Peyer's patch (tissue), 4 donors: ENCODE measurements around the gene SPIN3.

Experiments used
- CTCF ChIP-seq, 6 experiments: fragments of 450-650 bp in 4 of 6; fragments of 200-600 bp in 2 of 6; sonication (generic) in 1 of 6; IDR thresholded peaks; one replicate each; pipeline ENCODE4 v1.5.1; 2017 to 2019; ENCODE audit warnings: antibody characterized with exemption in 6 of 6, mild to moderate bottlenecking in 3 of 6, moderate library complexity in 1 of 6
- POLR2A ChIP-seq, 2 donors: fragments of 450-650 bp; IDR thresholded peaks; one replicate each; pipeline ENCODE4 v1.5.1; 2017; ENCODE audit warnings: antibody characterized with exemption in 2 of 2, mild to moderate bottlenecking in 2 of 2, moderate library complexity in 2 of 2

GRCh38 chrX:56994375-56995270 is 718 bp downstream of the SPIN3 start:
- no peak for TF ChIP-seq CTCF (IDR thresholded peaks at IDR 0.05)
- no peak for TF ChIP-seq POLR2A (IDR thresholded peaks at IDR 0.05)
